A673 (cell line): ENCODE data around the gene CYP8B1.

Source experiments
- EZH2 ChIP-seq: fragments of 200-600 bp; sonication (generic); IDR thresholded peaks from 2 replicates; pipeline ENCODE4 v1.6.1; 2017; ENCODE audit warnings: borderline replicate concordance, low read depth, mild to moderate bottlenecking, mixed read lengths, antibody characterized with exemption, low read length; ENCODE audit not compliant: poor library complexity, severe bottlenecking
- TF ChIP-seq, protein P1 (sequence below): fragments of 300-800, 200-600 bp; sonication (generic); conservative IDR thresholded peaks from 2 replicates; pipeline ENCODE4 v1.5.1; 2017; ENCODE audit warnings: low read depth, mild to moderate bottlenecking, antibody characterized with exemption, low read length, moderate library complexity, mixed read lengths

DNA sequence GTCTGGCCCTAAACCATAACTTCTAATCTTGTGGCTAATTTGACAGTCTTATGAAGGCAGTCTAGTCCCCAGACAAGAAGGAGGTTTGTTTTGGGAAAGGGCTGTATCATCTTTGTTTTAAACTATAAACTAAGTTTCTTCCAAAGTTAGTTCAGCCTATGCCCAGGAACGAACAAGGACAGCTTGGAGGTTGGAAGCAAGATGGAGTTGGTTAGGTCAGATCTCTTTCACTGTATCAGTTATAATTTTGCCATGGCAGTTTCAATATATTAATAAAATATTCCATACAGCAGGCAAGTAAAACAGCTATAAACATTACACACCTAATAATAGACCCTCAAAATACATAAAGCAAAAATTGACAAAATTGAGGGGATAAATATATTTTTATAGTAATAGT lies 17.1 kb upstream of the CYP8B1 start:
- TF ChIP-seq, protein P1, sequence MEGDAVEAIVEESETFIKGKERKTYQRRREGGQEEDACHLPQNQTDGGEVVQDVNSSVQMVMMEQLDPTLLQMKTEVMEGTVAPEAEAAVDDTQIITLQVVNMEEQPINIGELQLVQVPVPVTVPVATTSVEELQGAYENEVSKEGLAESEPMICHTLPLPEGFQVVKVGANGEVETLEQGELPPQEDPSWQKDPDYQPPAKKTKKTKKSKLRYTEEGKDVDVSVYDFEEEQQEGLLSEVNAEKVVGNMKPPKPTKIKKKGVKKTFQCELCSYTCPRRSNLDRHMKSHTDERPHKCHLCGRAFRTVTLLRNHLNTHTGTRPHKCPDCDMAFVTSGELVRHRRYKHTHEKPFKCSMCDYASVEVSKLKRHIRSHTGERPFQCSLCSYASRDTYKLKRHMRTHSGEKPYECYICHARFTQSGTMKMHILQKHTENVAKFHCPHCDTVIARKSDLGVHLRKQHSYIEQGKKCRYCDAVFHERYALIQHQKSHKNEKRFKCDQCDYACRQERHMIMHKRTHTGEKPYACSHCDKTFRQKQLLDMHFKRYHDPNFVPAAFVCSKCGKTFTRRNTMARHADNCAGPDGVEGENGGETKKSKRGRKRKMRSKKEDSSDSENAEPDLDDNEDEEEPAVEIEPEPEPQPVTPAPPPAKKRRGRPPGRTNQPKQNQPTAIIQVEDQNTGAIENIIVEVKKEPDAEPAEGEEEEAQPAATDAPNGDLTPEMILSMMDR, result no peak
- no peak for TF ChIP-seq EZH2
